Measurements from ENCODE around the gene IPO7.
A peak's percentile ranks its signal among the peaks of the same experiment; 100 is the strongest.
"Not testable (repeated sequence)": the region's sequence is repeated elsewhere in the genome, so short reads cannot be mapped to it uniquely, and the experiment has no call there.

IPO7 gene

GRCh38 chr11:9397746-9398680 is 13.6 kb downstream of the IPO7 start:
- DNase-seq (ENCODE audit: low read depth in 2 of 2): no peak

GRCh38 chr11:9399466-9399865 is 15.0 kb downstream of the IPO7 start:
- no peak for DNase-seq (ENCODE audit: low read depth in 2 of 2)

- not testable (repeated sequence) for DNase-seq (ENCODE audit: low read depth in 2 of 2)
Observed at GRCh38 chr11:9401884-9402283, 17.4 kb downstream of the IPO7 start.

DNA sequence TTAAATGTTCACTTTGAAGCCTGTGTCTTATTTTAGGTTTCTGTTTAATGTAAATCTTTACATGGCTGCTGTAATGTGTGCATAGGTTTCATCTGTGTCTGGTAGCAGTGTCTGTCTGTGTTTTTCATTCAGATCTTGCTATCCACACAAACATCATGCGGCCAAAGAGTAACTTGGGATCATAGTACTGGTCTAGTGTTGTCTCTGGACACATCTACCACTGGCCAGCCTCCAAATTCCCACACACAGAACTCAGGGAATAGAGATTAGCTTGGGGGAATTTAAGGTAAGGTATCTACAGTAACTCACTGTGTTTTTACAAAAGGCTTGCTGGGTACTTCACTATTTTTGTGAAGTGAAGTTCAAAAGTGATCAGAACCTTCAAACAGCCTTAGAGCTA is 44.3 kb downstream of the IPO7 start:
- DNase-seq (ENCODE audit: low read depth in 2 of 2): no peak

- no peak for DNase-seq (ENCODE audit: low read depth in 2 of 2)
Observed at GRCh38 chr11:9438611-9439010, 54.2 kb downstream of the IPO7 start.

DNA sequence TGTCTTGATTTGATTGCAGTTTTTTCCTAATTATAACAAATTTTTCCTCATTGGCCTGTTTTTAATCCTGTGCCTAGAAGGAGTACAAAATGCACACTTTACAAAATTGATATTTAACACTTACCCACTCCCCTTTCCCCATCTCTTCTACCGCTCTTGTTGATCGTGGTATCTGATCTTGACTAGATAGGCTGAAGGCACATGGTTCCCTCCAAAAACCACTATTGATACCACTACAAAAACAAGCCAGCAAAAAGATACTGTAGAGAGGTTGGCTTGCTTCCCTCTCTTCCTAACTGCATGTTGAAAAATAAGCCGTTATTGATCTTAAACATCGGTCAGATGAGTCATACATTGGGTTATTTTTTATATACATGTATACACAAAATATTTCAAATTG is 61.8 kb downstream of the IPO7 start:
- no peak for DNase-seq (ENCODE audit: low read depth in 2 of 2)

DNA sequence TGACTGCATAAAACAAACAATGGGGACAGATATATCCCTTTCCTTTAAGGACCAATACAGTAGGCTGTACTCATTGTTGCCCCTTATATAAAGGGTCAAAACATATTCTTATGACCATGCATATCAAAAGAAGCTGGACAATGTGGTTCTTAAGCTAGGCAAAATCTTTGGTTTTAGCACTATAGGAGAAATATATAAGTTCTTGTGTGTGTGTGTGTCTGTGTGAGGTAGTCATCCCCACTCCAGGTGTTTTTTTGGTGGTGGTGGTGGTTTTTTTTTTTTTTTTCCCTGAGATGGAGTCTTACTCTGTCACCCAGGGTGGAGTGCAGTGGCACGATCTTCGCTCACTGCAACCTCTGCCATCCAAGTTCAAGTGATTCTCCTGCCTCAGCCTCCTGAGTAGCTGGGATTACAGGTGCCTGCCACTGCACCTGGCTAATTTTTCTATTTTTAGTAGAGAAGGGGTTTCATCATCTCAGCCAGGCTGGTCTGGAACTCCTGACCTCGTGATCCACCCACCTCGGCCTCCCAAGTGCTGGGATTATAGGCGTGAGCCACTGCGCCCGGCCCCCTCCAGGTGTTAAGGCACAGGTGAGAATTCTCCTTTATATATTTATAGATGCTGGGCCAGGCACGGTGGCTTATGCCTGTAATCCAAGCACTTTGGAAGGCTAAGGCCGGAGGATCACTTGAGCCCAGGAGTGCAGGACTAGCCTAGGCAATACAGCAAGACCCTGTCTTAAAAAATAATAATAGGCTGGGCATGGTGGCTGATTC is 64.3 kb downstream of the IPO7 start:
- no peak for DNase-seq (ENCODE audit: low read depth in 2 of 2)

GRCh38 chr11:9452023-9452422 is 67.6 kb downstream of the IPO7 start:
- DNase-seq (ENCODE audit: low read depth in 2 of 2): not testable (repeated sequence)

DNA sequence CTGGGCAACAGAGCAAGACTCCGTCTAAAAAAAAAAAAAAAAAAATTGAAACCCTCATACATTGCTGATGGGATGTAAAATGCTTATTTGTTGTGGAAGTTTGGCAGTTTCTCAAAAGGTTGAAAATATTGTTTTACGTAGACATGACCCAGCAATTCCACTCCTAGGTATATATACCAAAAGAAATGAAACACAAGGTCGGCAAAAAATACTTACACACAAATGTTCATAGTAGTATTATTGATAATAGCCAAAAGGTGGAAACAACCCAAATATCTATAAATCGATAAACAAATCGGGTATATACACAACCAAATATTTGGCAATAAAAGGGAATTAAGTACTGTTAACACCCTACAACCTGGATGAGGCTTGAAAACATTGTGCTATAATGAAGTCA is 71.3 kb downstream of the IPO7 start:
- no peak for DNase-seq (ENCODE audit: low read depth in 2 of 2)

- DNase-seq (ENCODE audit: low read depth in 2 of 2): peak in 1 of 2 donors; percentile 36
Observed at GRCh38 chr11:9459667-9460321, 75.3 kb downstream of the IPO7 start.

DNA sequence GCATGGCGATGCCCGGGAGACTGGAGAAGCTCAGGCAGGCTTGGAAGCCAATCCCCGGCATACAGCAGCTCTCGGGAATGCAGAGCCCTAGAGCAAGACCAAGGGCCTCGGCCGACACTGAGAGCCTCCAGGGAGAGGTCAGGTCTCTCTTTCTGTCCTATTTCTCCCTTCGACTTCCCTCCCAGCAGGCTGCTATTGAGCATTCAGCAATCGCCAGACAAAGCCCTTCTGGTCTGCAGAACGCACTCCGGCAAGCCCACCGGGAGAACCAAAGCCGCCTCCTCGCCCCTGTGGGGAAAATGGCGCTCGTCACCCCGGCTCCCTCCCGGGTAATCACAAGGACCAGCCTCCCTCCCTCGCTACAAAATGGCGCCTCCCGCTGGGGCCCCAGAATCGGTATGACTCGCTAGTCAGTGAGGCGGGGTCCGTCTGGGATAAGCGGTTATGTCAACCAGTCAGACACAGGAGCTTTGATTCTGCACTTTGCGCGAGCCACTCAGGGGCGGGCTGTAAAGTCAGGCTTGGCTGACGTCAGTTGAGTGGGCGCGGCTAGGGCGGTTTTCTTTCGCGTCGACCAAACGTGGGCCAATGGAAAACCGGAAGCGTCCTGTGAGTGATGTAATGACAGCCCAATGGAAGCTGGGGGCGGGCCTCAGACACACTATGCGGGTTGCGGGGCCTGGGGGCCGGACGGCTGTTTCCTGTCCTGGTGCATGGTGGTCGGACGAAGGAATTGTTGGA is 76.0 kb downstream of the IPO7 start, which contains the start of gene ZNF143:
ZNF143 (plus strand) TSS at position 691 of the 741 bp plus-strand sequence. CDS start 10,297 bp downstream, outside the sequence.
- DNase-seq (ENCODE audit: low read depth in 2 of 2): peak; percentile 100

DNA sequence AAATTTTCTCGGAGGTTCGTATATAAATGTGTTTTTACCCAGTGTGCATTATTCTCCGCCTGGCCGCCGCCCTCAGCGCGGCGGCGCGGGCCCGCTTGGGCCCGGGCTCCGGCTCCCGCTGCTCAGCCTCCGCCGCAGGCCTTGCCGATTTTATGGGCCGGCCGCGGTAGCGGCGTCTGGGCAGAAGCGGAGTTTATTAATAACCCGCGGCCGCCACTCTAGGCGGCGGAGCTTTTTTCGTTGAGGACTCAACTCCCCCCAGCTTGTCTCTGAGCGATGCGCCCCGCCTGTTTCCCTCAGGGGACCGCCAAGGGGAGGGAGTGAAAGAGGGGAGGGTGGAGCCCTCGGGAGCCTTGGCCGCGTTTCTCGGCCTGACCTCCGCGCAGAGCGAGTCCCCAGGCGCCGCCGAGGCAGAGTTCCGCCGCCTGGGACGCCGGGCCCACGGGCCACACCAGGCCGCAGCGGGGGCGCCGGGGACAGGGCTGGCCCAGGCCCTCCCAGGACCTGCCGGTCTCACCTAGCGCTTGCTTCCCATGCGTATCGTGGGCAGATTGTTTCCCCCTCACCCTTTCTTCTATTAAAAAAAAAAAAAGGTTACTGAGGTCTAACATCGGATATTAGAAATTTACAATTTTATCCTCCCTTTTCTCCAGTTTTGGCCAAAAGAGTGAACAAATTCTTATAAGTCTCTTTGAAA is 76.8 kb downstream of the IPO7 start:
- DNase-seq (ENCODE audit: low read depth in 2 of 2): peak; percentile 59 to 67

DNA sequence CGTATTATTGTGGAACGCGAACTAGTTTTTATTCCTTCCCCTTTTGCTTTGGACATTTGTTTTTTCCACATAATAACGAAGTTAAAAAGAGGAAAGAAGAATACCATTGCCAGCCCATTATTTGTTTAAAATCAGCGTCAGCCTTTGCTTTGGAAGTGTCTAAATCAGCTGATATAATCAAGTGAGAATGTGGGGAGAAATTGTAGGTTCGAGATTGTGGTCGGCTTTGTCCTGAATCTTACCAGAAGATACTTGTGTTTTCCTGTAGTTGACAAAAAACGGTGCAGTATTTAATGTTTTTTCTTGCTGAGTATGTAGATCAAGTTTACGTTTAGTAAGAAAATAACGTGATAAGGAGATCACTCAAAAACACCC is 77.3 kb downstream of the IPO7 start:
- no peak for DNase-seq (ENCODE audit: low read depth in 2 of 2)

GRCh38 chr11:9462172-9462799 is 77.8 kb downstream of the IPO7 start:
- no peak for DNase-seq (ENCODE audit: low read depth in 2 of 2)

- DNase-seq (ENCODE audit: low read depth in 2 of 2): no peak
Observed at GRCh38 chr11:9462806-9463537, 78.5 kb downstream of the IPO7 start.

DNA sequence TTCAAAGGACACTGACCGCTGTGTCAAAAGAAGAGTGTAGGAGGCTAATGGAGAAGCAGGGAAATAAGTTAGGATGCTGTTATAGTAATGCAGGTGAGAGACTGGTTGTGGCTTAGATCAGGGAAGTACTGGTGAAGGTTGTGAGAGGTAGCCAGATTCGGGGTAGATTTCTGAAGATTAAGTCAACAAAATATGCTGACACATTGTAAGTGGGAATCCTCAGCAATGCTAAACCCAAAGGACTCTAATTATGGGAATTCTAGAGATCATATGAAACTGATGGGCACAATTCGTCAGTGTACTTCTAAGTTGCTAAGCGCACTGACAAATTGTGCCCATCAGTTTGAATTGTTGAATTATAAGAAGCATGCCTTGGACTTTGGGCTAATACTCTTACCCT is 86.3 kb downstream of the IPO7 start:
- no peak for DNase-seq (ENCODE audit: low read depth in 2 of 2)

DNA sequence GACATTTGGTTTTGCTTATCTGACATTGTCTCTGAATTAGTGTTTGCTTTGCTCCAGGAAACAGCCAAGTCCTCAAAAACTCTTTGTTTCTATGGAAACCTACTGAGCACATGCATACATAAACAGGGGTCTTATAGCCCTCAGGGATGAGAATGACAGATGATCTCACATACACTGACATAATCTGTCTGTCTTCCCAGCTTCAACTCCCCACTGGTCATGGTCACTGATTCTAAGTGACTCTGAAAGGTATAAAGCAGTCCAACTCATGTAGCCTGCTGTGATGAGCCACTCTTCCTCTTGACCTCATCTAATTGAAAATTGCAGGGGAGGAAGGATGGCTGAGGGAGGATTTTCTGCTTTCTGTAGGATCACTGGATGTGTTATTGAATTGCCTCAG is 89.0 kb downstream of the IPO7 start:
- DNase-seq (ENCODE audit: low read depth in 2 of 2): no peak

DNA sequence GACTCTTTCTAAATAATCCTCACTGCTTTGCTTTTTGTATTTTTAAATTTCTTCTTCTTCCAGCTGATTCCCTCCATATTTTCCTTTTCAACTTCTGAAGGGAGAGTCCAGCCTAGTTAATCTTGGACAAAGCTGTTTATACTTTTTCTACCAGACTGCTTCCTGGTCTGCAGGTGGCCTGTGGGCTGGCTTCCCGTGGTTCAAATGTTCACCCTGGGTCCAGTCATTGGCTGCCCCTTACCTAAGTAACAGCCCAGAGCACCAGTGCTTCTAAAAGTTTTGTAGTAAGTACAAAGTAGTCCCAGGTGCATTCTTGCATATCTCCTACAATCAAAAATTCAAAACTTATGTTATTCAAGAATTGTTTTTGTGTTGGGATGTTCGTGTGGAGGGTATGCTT is 95.4 kb downstream of the IPO7 start:
- DNase-seq (ENCODE audit: low read depth in 2 of 2): no peak

DNA sequence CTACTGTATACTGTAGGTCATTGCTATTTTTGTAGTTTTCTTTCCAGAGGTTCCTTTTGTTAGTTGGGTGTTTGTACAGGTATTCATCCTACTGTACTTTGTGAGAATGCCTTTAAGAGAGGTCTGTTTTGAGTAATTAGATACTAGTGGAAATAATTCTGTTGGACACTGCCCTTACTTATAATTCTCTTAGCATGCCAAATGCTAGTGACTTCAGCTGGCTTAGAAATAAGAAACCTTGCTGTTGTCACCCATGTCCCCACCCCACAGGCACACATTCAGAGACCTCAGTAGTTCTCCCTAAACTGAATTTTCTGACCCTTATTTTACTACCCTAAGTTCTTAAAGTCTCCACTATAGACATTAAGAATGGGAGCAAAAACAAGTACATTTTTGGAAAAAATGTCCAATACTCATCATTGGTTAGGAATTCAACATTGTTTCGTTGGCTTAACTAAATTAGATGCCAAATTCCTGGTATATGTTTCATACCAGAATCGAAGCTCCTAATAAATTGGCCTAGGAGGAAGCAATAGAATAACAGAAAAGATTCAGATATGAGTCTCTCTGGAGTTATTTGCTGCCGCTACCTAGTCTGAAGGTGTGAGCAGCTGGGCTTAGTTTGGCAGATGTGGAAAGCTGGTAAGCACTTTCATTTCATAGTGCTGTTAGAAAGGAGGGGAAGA is 104.8 kb downstream of the IPO7 start:
- DNase-seq (ENCODE audit: low read depth in 2 of 2): no peak
